Activated CD4-positive, alpha-beta T cell treated with anti-CD3 and anti-CD28 coated beads, Interleukin-2, Interleukin-6, amounts not matched to agents 100 ng/mL and 50 ng/mL, durations not matched to agents 16 hours and 8 hours (primary cell): ENCODE results near the gene TXNRD1.
"Not testable (repeated sequence)": the region's sequence is repeated elsewhere in the genome, so short reads cannot be mapped to it uniquely, and the experiment has no call there.

Experiments
- DNase-seq: peaks from one replicate; pipeline ENCODE4 v3.0.0-alpha.2; 2020

The TXNRD1 gene

DNA sequence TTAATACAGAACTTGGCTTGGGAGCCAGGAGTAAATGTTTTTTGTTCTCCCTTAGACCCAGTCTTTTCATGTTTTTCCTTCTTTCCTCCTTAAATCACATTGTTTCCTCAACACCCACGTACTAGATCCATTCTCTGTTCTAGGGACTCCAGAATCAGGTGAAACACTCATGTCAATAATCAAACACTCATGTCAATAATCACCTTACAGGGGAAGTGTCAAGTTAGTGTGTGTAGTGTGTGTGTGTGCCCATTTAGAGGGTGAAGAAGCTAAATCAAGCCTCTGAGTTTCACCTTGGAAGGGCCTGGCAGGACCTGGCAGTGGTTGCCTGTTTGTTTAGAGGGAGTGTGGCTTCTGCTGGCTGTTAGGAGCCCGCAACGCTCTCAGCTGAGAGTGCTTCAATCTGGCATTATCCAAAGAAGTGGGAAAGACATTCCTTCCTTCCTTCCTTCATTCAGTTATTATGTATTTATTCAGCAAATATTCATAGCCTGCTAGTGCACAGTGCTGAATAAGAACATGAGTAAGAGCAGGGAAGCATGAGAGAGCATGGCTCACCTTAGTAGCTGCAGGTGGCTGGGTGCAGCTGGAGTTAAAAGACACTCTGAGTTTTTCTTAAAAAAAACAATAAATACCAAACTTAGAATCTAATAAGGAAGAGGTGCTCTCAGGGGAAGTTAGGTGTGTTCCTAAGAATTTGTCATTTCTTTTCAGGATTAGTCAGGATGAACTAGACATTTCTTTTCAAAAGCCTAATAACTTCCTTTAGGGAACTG is 70.3 kb downstream of the TXNRD1 start:
- DNase-seq = peak; percentile 24

DNA sequence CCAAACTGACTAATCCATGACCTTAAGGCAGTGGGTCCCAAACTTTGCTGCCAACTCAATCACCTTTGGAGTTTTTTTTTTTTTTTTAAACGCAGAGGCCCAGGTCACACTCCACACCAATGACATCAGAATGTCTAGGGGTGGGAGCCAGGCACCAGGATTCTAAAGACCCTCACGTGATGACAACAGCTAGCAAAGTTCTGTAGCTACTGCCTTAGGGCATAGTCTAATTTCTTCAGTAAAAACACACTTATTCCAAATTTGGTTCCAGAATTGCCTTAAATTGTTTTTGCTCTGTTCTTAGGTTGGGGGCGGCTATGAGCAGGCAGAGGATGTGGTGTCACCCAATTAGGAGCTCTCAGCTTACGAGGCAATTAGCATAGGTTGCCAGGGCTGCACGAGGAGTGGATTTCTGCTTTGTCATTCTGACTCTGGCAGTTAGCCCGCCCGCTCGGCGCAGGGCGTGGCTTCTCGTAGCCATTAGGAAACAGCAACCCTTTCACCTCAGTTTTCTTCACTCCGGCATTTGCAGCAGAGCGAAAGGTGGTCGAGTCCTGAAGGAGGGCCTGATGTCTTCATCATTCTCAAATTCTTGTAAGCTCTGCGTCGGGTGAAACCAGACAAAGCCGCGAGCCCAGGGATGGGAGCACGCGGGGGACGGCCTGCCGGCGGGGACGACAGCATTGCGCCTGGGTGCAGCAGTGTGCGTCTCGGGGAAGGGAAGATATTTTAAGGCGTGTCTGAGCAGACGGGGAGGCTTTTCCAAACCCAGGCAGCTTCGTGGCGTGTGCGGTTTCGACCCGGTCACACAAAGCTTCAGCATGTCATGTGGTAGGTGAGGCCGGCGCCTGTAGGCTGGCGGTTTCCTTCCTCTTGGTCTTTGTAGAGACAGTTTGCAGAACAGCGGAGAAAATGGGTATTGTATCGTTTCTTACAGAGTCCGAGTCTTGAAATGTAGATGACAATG is 71.2 kb downstream of the TXNRD1 start:
- peak; percentile 96 for DNase-seq

DNA sequence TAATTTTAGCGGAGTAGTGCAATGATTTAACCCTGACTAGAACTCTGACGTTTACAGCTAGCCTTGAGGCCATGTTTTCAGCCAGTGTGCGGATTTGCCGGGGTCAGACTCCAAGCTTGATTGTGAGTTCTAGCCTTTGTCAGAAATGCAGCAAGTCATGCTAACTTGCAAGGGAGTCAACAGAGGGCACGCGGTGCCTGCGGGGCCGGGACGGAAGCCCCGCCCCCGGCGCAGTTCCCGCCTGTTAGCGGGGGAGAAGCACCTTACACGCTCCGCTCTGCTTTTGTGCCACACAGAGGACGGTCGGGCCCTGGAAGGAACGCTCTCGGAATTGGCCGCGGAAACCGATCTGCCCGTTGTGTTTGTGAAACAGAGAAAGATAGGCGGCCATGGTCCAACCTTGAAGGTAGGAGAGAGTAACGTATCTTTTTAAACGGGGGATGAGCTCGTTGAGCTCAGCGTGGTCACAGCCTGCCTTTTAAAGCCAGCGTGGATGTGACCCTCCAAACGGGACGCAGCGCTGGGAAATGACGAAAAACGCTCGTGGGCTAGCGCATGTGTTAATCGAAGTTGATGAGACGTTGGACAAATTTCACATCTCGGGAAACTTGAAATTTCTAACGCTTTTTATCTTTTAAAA is 73.2 kb downstream of the TXNRD1 start:
- peak; percentile 93 for DNase-seq

DNA sequence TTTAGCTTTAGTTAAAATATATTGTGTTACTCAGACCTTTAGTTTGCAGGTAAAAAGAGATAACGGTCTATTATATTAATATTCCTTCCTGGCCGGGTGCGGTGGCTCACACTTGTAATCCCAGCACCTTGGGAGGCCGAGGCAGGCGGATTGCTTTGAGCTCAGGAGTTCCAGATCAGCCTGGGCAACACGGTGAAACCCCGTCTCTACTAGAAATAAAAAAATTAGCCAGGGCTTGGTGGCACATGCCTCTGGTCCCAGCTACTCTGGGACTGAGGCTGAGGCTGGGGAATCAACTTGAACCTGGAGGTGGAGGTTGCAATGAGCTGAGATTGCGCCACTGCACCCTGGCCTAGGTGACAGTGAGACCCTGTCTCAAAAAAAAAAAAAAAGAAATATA is 74.7 kb downstream of the TXNRD1 start:
- DNase-seq = no peak

DNA sequence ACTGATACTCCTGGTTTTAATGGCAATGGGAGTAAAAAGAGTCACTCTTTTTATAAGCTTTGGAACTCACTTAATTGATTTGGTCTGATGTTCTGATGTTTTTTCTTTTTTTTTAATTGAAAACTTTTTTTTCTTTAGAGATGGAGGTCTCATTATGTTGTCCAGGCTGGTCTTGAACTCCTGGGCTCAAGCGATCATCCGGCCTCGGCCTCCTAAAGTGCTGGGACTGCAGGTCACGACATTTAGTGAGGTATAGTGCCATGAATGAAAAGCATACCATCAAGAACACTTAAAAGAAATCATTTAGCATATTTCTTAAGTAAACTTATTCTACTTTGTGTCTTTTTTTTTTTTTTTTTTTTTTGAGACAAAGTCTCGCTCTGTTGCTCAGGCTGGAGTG is 75.3 kb downstream of the TXNRD1 start:
- no peak for DNase-seq

DNA sequence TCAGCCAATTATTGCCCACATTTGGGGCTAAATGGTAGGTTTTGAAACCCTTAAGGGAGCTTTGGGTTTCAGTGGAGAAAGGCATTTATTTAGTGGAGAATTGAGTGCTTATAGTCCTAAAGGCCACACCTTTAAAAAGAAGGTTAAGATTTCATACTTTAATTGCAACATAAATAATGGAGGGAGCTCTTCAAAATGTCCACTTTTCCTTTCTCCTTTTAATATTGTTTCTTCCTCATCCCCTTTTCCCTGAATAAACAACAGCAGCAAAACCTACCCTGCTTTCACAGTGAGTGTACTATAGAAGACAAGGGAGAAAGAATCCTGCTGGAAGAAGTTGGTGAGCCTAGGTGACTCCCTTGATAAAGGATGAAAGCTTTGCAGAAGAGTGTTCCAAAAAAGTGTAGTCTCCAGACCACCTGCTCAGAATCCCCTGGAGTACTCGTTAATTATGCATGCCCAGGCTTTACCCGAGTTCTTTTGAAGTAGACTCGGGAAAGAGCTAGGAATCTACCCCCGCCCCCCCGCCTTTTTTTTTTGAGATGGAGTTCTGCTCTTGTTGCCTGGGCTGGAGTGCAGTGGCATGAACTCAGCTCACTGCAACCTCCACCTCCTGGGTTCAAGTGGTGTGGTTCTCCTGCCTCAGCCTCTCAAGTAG is 76.4 kb downstream of the TXNRD1 start:
- no peak for DNase-seq

DNA sequence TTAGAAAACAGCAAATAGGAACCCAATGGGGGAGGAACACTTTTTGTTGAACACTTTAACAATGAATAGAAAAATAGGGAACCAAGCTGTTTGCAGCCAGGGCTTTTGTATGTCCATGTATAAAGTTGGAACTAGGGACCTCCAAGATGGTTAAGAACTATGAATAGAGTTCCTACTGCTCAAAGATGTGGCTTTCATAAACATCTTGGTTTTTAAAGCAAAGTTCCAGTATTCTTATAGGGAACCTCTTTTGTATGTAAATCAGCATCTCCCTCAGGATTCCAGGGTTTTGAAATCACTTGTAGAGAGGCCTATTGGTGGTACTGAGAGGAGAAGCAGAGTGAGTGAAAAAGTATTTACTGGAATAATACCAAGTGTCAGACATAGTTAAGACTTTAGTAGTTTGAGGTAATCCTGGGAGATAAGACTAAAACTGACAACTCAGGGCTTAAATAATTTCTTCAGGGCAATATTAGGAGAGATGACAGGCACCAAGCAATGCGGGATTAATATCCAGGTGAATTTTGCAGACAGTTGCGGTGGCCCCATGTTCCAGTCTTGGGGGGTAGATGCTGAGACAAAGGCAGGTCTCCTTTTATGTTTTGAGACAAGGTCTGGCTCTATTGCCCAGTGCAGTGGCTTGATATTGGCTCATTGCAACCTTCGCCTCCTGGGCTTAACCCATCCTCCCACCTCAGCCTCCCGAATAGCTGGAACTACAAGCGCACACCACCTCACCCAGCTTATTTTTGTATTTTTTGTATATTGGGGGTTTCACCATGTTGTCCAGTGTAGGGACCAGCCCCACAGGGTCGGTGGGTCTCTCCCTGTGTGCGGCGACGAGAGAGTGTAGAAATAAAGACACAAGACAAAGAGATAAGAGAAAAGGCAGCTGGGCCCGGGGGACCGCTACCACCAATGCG is 77.6 kb downstream of the TXNRD1 start:
- no peak for DNase-seq

DNA sequence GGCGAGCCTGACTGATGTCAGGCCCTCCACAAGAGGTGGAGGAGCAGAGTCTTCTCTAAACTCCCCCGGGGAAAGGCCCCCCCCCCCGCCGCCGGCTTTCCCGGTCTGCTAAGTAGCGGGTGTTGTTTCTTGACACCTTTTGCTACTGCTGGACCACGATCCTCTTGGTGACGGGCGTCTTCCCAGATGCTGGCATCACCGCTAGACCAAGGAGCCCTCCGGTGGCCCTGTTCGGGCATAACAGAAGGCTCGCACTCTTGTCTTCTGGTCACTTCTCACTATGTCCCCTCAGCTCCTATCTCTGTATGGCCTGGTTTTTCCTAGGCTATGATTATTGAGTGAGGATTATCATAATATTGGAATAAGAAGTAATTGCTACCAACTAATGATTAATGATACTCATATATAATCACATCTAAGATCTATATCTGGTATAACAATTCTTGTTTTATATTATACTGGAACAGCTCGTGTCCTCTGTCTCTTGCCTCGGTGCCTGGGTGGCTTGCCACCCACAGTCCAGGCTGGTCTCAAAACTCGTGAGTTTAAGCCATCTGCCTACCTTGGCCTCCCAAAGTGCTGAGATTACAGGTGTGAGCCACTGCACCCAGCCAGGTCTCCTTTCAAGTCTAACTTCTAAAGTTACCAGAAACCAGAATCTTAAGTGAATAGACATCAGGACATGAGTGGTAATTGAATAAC is 78.7 kb downstream of the TXNRD1 start:
- not testable (repeated sequence) for DNase-seq

DNA sequence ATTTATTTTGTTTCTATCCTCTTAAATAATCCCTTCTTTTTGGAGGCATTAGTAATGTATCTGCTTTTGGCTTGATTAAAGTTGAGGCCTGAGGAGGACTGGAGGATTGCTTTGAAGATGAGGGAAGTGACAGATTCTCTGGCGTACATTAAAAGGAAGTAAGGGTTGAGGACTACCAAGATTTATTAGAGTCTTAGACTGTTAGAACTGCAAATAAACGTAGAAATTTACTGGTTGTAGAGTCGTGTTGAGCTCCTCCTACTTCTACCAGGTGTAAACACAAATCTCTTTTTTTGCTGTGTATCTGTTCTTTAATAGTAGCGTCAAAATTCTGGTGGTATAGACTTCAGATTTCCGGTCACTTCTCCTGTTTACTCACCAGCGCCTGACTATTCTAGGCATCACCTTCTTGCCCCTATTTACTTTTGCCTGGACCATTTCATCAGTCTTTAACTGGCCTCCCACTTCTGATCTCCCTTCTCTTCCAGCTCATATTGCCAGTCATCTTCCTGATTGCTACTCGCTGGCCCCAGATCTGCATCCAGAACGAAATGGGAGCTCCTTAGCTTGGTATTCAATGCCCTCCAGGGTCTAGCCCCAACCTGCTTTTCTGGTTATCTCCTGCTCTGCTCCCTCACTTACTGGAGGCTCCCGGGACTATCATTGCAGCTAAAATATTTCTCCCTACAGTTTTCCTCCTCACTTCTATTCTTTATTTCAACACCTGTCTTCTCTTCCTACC is 79.5 kb downstream of the TXNRD1 start:
- DNase-seq = no peak

DNA sequence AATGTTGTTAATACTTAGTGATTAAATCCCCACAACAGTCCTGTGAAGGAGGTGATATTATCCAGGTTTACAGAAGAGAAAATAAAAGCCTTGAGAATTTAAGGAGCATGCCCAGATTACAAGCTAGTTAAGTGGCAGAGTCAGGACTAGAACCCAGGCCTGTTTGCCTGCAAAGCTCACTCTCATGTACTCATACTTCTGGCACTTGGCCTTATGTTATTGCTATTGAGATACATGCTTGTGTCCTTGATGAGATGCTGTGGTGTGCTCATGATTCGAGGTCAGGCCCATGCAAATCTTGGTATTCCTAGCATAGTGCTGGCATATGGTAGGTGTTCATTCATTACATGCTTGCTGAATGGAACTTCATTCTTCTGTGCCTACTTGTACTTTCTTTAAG is 80.4 kb downstream of the TXNRD1 start:
- DNase-seq = no peak

DNA sequence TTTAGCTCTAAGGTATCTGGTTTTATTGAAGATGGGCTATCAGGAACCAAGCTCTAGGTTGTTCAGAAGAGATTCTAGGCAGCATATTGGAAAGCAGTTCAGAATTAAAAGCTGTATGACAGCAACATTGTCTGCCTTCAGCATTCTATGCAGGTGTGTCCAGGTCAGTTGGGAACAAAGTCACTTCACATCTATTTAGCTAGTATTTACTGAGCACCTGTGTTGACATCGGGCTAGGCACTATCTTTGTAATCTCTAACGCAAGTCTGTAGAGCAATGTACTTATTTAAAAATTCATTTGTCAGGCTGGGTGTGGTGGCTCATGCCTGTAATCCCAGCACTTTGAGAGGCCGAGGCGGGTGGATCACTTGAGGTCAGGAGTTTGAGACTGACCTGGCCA is 81.1 kb downstream of the TXNRD1 start:
- no peak for DNase-seq

DNA sequence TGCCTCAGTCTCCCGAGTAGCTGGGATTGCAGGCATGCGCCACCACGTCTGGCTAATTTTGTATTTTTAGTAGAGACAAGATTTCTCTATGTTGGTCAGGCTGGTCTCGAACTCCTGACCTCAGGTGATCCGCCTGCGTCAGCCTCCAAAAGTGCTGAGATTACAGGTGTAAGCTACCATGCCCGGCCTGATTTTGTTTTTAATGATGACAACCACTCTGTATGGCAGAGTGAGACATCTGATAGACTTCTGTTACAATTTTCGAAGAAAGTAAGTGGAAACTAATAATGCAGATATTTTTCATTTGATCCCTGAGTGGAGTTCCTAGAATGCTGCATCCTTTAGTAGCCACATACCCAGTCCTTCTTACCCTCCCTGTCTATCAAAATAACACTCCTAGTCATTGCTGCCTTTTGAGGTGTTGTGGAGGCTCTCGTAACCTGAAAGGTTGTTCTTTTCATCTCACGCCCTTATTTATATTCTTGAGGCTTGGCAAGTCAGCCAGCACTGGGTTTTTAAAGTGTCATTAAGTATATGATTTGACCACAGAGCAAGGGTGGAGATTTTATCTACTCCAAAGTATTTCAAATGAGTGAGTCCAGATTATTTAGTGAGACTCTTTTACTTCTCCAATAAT is 82.0 kb downstream of the TXNRD1 start:
- no peak for DNase-seq

DNA sequence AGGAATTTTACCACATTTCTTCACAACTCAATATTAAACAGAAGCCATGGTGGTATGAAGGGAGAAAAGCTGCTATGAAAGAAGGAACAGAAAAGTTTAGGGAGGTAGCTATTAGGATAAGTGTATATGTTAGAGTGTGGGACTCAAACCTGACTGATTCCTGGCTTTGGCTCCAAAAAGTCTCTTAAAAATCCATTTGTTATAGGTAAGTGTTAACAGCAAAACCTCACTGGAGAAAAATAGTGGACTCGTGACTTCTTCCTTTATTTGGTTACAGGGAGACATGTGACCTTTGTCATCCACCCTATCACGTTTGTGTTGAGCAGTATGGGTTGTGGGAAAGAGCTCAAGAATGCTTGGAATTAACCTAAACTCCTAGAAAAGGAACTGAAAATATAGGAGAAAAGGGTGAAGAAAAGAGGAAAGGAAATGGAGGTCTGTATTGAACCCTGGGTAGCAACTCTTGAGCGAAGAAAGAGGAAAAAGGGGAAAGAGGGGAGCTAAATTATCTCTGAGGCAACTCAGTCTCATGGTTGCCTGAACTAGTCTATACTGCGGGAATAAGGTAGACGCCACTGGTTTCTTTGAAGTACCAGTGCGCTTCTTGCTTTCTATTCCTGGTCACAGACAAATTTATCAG is 84.4 kb downstream of the TXNRD1 start:
- DNase-seq = no peak

DNA sequence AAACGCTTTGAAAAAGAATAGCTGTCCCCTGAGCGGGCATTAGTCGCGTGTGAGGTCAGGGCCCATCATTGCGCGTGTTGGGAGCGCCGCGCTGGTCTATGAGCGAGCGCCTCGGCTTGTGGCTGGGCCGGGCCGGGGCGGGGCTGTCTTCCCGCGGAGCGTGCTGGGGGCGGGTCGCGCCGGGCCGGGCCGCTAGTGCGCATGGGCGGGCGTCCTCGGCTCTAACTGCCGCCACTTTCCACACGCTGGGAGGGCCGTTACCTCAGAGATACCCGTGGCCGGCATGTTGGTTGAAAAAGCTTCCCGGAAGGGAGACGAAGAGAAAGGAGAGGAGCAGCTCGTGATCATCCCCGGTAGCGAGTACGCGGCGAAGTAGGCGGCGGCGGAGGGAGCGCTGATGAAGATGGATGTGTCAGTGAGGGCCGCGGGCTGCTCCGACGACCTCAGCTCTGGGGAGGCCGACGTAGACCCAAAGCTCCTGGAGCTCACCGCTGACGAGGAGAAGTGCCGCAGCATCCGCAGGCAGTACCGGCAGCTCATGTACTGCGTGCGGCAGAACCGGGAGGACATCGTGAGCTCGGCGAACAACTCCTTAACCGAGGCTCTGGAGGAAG is 88.1 kb downstream of the TXNRD1 start, which contains the start of gene EID3:
Gene EID3 (plus strand): TSS at position 202 of the 614 bp plus-strand sequence. CDS start 196 bp downstream, at position 398.
- peak; percentile 94 for DNase-seq

DNA sequence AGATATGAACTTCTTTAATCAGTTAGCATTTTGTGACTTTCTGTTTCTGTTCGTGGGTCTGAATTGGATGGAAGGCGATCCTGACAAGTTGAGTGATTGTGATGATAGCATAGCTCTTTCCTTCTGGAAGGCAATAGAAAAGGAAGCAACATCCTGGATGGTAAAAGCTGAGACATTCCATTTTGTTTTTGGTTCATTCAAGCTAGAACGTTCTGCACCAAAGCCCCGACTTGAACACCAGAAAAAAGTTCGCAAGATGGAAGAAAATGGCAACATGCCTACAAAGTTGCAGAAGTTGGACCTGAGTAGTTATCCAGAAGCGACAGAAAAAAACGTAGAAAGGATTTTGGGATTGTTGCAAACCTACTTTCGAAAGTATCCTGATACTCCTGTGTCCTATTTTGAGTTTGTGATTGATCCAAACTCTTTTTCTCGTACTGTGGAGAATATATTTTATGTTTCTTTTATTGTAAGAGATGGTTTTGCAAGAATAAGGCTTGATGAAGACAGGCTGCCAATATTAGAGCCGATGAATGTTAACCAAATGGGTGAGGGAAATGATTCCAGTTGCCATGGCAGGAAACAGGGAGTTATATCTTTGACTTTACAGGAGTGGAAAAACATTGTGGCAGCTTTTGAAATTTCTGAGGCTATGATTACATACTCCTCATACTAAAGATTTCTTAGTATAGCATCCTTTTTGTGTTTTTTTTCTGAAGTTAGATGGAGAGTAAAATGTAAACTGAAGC is 88.9 kb downstream of the TXNRD1 start:
- no peak for DNase-seq

DNA sequence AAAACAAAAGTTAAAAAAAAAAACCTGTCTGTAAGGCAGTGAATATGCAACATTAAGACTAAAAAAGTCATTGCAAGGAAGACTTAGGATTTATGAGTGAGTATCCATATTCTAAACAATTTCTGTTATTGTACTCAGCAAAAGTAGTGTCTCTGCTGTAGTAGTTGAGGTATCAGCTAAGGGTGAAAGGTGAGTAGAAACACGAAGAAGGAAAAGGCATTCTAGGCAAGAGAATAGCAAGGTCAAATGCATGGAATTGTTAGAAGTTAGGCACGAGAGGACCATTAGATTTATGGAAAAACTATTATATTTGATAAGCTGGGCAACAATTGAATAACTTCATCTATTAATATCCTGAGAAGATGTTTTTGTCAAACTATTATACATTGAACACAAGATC is 89.8 kb downstream of the TXNRD1 start:
- DNase-seq = no peak

DNA sequence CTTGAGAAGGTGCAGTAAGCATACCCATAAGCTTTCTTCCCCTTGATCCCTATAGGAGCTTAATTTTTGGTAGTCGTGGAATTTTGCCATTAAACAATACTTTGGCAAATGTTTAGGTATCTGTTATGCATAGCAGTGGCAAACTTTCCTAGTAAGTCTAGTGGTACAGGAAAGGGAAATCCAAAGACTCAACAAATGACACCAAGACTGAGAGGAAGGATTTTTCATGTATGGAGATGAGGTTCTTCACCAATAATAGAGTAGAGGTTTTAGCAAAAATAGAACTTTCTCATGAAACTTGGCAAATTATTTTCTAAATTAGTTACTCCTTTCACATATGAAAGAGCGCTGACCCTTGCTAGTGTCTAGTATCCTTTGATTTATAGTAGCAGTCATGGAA is 90.8 kb downstream of the TXNRD1 start:
- DNase-seq = no peak
